Endodermal cell (in vitro differentiated cells): ENCODE data around the gene IL15. TPM values are rescaled to one million over a fixed set of nuclear protein-coding genes. Genes with fewer than 3 reads are reported as not detected.

Source experiments
- DNase-seq: peaks from one replicate; pipeline ENCODE4 v3.0.0-alpha.2; 2017
- H3K27ac ChIP-seq: 2 replicates; pipeline ENCODE4 v1.5.1; 2013; ENCODE audit warnings: mild to moderate bottlenecking, low read depth, low read length, moderate library complexity
- H3K27me3 ChIP-seq: 2 replicates; pipeline ENCODE4 v1.6.1; 2013; ENCODE audit warnings: mild to moderate bottlenecking, low read length, moderate library complexity; ENCODE audit not compliant: insufficient read depth, control insufficient read depth, poor library complexity, severe bottlenecking
- H3K36me3 ChIP-seq: 2 replicates; pipeline ENCODE4 v1.7.0; 2013; ENCODE audit warnings: mild to moderate bottlenecking, low read length, moderate library complexity; ENCODE audit not compliant: control insufficient read depth, insufficient read depth
- H3K4me1 ChIP-seq: one replicate; pipeline ENCODE4 v1.7.0; 2013; ENCODE audit warnings: low read length; ENCODE audit not compliant: control insufficient read depth, insufficient read depth
- H3K4me3 ChIP-seq: 2 replicates; pipeline ENCODE4 v1.5.1; 2013; ENCODE audit warnings: mild to moderate bottlenecking, low read length, moderate library complexity
- H3K9ac ChIP-seq: 2 replicates; pipeline ENCODE4 v1.6.1; 2013; ENCODE audit warnings: mild to moderate bottlenecking, low read length, moderate library complexity; ENCODE audit not compliant: poor library complexity, severe bottlenecking; ENCODE audit errors: extremely low read depth
- H3K9me3 ChIP-seq: 2 replicates; pipeline ENCODE4 v1.6.1; 2013; ENCODE audit warnings: mild to moderate bottlenecking, low read length, moderate library complexity; ENCODE audit not compliant: control insufficient read depth
- H3K27ac Mint-ChIP-seq: 2 replicates; pipeline ENCODE4 v1.8.0; 2020; ENCODE audit warnings: mixed read lengths
- H3K27me3 Mint-ChIP-seq: 2 replicates; pipeline ENCODE4 v1.8.0; 2021; ENCODE audit warnings: mild to moderate bottlenecking, mixed read lengths; ENCODE audit not compliant: insufficient read depth
- H3K36me3 Mint-ChIP-seq: 2 replicates; pipeline ENCODE4 v1.8.0; 2020; ENCODE audit warnings: low read depth, mixed read lengths
- H3K4me1 Mint-ChIP-seq: 2 replicates; pipeline ENCODE4 v1.8.0; 2020; ENCODE audit warnings: mixed read lengths
- H3K4me3 Mint-ChIP-seq: 2 replicates; pipeline ENCODE4 v1.8.0; 2020; ENCODE audit warnings: mild to moderate bottlenecking, moderate library complexity, mixed read lengths
- H3K9me3 Mint-ChIP-seq: 2 replicates; pipeline ENCODE4 v1.8.0; 2020; ENCODE audit warnings: mild to moderate bottlenecking, mixed read lengths
- WGBS, 2 experiments: methylation state at CpG; one replicate each; pipeline versions ENCODE4 v1.1.5 to v1.1.7; 2013; ENCODE audit warnings: missing lambda C conversion rate in 2 of 2, mixed read lengths in 1 of 2; ENCODE audit not compliant: insufficient coverage in 1 of 2, insufficient read length in 1 of 2; 5-methylcytosine and 5-hydroxymethylcytosine counted together
- total RNA-seq, 2 donors: library from RNA; stranded (reverse); fragmentation: NEBNext Ultra II Directional in 1 of 2; extraction: Animal tissue kit (Norgen Biotek cat#: 25700) in 1 of 2; gene quantifications; 2 replicates in 1 of 2; 3 replicates in 1 of 2; pipeline ENCODE4 v1.2.1, GENCODE V29; 2021
- TF ChIP-seq, protein P1 (sequence below): fragments of 200-600 bp; sonication (generic); conservative IDR thresholded peaks from 2 replicates; pipeline ENCODE4 v1.5.0; 2021; ENCODE audit warnings: antibody characterized with exemption, mild to moderate bottlenecking

IL15 gene
- total RNA-seq, 2 donors from 2014 or later: 0.42 TPM

- H3K9me3 ChIP-seq: no peaks in the 10 kb centered on the region
- no peak overlapping the region for H3K27ac ChIP-seq
- H3K4me3 ChIP-seq: no peak overlapping the region
- no peaks in the 10 kb centered on the region for H3K27me3 ChIP-seq
- H3K36me3 ChIP-seq: no peaks in the 10 kb centered on the region
- H3K9ac ChIP-seq: no peak overlapping the region
- no peaks in the 10 kb centered on the region for H3K27me3 Mint-ChIP-seq
- DNase-seq: no peak
- no peak overlapping the region for H3K27ac Mint-ChIP-seq
- no peaks in the 10 kb centered on the region for H3K36me3 Mint-ChIP-seq
- H3K4me1 ChIP-seq: no peaks in the 10 kb centered on the region
- TF ChIP-seq, protein P1, sequence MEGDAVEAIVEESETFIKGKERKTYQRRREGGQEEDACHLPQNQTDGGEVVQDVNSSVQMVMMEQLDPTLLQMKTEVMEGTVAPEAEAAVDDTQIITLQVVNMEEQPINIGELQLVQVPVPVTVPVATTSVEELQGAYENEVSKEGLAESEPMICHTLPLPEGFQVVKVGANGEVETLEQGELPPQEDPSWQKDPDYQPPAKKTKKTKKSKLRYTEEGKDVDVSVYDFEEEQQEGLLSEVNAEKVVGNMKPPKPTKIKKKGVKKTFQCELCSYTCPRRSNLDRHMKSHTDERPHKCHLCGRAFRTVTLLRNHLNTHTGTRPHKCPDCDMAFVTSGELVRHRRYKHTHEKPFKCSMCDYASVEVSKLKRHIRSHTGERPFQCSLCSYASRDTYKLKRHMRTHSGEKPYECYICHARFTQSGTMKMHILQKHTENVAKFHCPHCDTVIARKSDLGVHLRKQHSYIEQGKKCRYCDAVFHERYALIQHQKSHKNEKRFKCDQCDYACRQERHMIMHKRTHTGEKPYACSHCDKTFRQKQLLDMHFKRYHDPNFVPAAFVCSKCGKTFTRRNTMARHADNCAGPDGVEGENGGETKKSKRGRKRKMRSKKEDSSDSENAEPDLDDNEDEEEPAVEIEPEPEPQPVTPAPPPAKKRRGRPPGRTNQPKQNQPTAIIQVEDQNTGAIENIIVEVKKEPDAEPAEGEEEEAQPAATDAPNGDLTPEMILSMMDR: no peak
- 84% methylated on average over 2 of the region's 2 CpGs; no CpG with 5 or more reads in 1 of the 2 experiments for WGBS, 2 experiments
- H3K9me3 Mint-ChIP-seq: no peaks in the 10 kb centered on the region
- H3K4me3 Mint-ChIP-seq: no peak overlapping the region
- no peaks in the 10 kb centered on the region for H3K4me1 Mint-ChIP-seq
Measured at GRCh38 chr4:141697116-141697515, 60.7 kb downstream of the IL15 start.

- 91 to 100% methylated on average over 2 to 3 of the region's 3 CpGs for WGBS, 2 experiments
- Histone ChIP-seq H3K36me3 (no peaks in the 10 kb centered on the region), H3K9ac (no peak overlapping the region), H3K9me3 (peaks cover 9% of the 10 kb centered on the region), H3K4me1 (no peaks in the 10 kb centered on the region), H3K27me3 (no peaks in the 10 kb centered on the region), H3K4me3 (no peak overlapping the region), H3K27ac (no peak overlapping the region)
- Mint-ChIP-seq H3K27ac (no peak overlapping the region), H3K4me3 (no peak overlapping the region), H3K9me3 (peaks cover 6% of the 10 kb centered on the region), H3K36me3 (no peaks in the 10 kb centered on the region), H3K27me3 (no peaks in the 10 kb centered on the region), H3K4me1 (no peaks in the 10 kb centered on the region)
- peak; percentile 82 for DNase-seq
- TF ChIP-seq, protein P1: peak; percentile 73
Measured at GRCh38 chr4:141702472-141703182, 66.2 kb downstream of the IL15 start.

GRCh38 chr4:141703497-141703896 is 67.1 kb downstream of the IL15 start:
- Mint-ChIP-seq H3K9me3 (peaks cover 7% of the 10 kb centered on the region), H3K27ac (no peak overlapping the region), H3K36me3 (no peaks in the 10 kb centered on the region), H3K4me3 (no peak overlapping the region), H3K4me1 (no peaks in the 10 kb centered on the region), H3K27me3 (no peaks in the 10 kb centered on the region)
- Histone ChIP-seq H3K9ac (no peak overlapping the region), H3K9me3 (peaks cover 9% of the 10 kb centered on the region), H3K27me3 (no peaks in the 10 kb centered on the region), H3K4me3 (no peak overlapping the region), H3K4me1 (no peaks in the 10 kb centered on the region), H3K27ac (no peak overlapping the region), H3K36me3 (no peaks in the 10 kb centered on the region)
- DNase-seq: no peak
- 88 to 100% methylated on average over 2 of the region's 2 CpGs for WGBS, 2 experiments
- TF ChIP-seq, protein P1: no peak
